Stomach smooth muscle (tissue), 2 donors: ENCODE results near the gene IFI27L1.
A peak's percentile ranks its signal among the peaks of the same experiment; 100 is the strongest.

Source experiments
- H3K27ac ChIP-seq: one replicate; pipeline ENCODE4 v1.7.0; 2013; ENCODE audit warnings: mild to moderate bottlenecking, low read length, inconsistent platforms
- H3K27me3 ChIP-seq, 2 donors: one replicate each; pipeline ENCODE4 v1.7.0; 2013; ENCODE audit warnings: low read length in 2 of 2; ENCODE audit not compliant: insufficient read depth in 2 of 2, control insufficient read depth in 1 of 2
- H3K36me3 ChIP-seq, 2 donors: one replicate each; pipeline ENCODE4 v1.7.0; 2013; ENCODE audit warnings: low read length in 2 of 2; ENCODE audit not compliant: control insufficient read depth in 2 of 2, insufficient read depth in 2 of 2
- H3K4me1 ChIP-seq: one replicate; pipeline ENCODE4 v1.7.0; 2013; ENCODE audit warnings: low read length; ENCODE audit not compliant: control insufficient read depth, insufficient read depth
- H3K4me3 ChIP-seq, 2 donors: one replicate each; pipeline ENCODE4 v1.7.0; 2013; ENCODE audit warnings: low read length in 2 of 2
- H3K9ac ChIP-seq, 2 donors: one replicate each; pipeline ENCODE4 v1.7.0; 2013; ENCODE audit warnings: low read length in 2 of 2, mild to moderate bottlenecking in 1 of 2
- H3K9me3 ChIP-seq, 2 donors: one replicate each; pipeline ENCODE4 v1.7.0; 2013; ENCODE audit warnings: low read length in 2 of 2; ENCODE audit not compliant: control insufficient read depth in 2 of 2
- donor health status: healthy.
- donor health status: Pancreatic carcinoma.

Gene IFI27L1

DNA sequence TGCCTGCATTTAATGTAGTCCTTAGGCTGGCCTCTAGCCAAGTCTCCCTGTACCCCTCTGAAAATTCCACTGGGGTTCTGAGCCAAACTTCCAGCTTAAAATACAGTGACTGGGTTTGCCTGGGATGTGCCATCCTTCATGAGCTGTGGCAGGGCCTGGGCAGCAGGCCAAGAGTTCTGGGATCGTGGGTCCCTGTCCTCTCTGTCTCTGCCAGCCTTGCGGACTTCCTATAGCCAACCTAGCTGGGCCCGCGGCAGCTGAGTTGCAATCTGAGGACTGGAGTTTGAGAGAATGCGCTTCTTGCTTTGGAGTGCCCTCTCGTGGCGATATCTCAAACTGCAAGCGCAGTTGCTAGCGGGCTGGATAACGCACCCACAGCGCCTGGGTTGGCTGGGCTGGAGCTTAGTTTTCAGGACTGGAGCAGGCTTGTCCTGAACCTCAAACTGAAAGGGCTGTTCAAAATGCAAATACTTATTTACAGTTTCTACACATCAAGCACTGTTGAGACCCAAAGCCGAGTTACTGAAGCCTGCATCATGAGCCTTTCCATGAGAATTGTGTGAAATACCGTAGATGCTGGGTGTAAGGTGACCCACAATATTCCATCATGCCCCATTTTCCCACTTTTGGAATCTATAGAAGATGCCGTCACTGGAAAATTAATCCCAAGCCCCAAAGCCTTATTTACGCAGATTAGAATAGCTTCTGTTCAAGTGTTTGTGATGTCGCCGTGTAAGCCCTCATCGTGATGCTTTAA is 55.6 kb downstream of the IFI27L1 start:
- H3K4me3 ChIP-seq: no peak overlapping the region
- H3K36me3 ChIP-seq: no peaks in the 10 kb centered on the region
- H3K9ac ChIP-seq: peak overlapping the region in 1 of 2 donors; percentile 21
- no peak overlapping the region for H3K27ac ChIP-seq
- peaks cover 5% of the 10 kb centered on the region in 2 donors for H3K27me3 ChIP-seq
- no peaks in the 10 kb centered on the region for H3K9me3 ChIP-seq
- peaks cover 3% of the 10 kb centered on the region for H3K4me1 ChIP-seq

DNA sequence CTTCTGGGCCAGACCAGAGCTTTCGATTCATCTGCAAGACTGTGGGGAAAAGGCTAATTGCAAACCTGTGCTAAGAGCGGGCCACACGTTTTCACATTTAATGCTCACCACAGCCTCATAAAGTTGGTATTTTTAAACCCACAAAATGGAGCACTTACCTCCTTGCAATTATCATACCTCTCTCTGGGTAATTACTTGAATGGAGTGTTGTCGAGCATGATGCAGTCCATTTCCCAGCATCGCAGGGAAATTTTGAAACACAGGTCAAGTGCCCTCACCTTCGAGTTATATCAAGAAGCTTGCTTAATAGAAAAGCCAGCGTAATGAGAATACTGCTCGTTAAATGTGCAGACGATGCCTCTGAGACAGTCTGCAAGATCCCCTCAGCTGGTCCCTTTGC is 57.1 kb downstream of the IFI27L1 start:
- H3K36me3 ChIP-seq: no peaks in the 10 kb centered on the region
- H3K27me3 ChIP-seq: peaks cover 5% of the 10 kb centered on the region in 2 donors
- no peaks in the 10 kb centered on the region for H3K9me3 ChIP-seq
- H3K27ac ChIP-seq: no peak overlapping the region
- H3K9ac ChIP-seq: no peak overlapping the region
- peaks cover 3% of the 10 kb centered on the region for H3K4me1 ChIP-seq
- H3K4me3 ChIP-seq: no peak overlapping the region

DNA sequence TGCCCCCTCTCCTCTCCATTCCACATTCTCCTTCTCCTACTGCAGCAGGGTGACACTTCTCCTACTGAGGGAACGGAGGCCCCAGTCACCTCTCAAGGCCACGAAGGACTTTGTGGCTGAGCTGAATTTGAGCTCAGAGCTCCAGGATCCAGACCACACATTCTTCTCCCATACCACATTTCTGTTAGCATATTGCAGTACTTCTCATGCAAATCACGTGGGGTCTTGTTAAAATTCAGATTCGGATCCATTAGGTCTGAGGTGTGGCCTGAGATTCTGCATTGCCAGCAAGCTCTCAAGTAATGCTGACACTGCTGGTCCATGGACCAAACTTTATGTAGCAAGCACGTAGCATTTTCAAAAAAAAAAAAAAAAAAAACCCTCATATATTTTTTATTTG is 57.9 kb downstream of the IFI27L1 start:
- Histone ChIP-seq H3K9me3 (no peaks in the 10 kb centered on the region), H3K4me3 (no peak overlapping the region), H3K27me3 (peaks cover 5% of the 10 kb centered on the region in 2 donors), H3K4me1 (peaks cover 3% of the 10 kb centered on the region), H3K36me3 (no peaks in the 10 kb centered on the region), H3K27ac (no peak overlapping the region), H3K9ac (no peak overlapping the region)

GRCh38 chr14:94139421-94139820 is 58.3 kb downstream of the IFI27L1 start:
- Histone ChIP-seq H3K36me3 (no peaks in the 10 kb centered on the region), H3K27ac (no peak overlapping the region), H3K9me3 (no peaks in the 10 kb centered on the region), H3K4me3 (no peak overlapping the region), H3K9ac (no peak overlapping the region), H3K4me1 (peaks cover 3% of the 10 kb centered on the region), H3K27me3 (peaks cover 5% of the 10 kb centered on the region in 2 donors)

DNA sequence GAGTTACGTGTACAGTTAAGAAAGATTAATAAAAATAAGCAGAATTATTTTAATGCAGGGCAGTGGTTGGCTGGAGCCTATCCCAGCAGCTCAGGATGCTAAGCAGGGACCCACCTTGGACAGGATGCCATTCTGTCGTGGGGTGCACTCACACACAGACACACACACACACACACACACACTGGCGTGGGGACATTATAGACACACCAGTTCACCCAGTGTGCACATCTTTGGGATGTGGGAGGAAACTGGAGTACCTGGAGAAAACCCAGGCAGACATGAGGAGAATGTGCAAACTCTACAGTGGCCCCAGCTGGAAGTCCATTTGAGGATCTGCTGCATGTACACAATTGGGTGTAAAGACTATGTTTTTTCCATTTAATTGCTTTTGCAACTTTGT is 61.1 kb downstream of the IFI27L1 start:
- Histone ChIP-seq H3K4me3 (no peak overlapping the region), H3K9ac (no peak overlapping the region), H3K4me1 (no peaks in the 10 kb centered on the region), H3K9me3 (no peaks in the 10 kb centered on the region), H3K27me3 (peaks cover 5% of the 10 kb centered on the region in 2 donors), H3K27ac (no peak overlapping the region), H3K36me3 (no peaks in the 10 kb centered on the region)

DNA sequence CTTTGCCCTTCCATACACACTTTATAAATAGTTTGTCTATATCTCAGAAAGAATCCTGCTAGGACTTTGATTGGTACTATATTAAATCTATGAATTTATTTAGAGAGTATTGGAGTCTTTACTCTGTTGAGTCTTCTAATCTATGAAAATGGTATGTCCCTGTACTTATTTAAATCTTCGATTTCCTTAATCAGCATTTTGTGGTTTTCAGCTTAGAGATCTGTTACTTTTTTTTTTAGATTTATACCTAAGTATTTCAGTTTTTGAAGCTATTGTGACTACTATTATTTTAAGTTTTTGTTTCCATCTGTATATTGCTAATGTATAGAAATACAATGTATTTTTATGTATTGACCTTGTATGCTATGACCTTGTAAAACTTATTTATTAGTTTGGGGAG is 61.7 kb downstream of the IFI27L1 start:
- Histone ChIP-seq H3K27me3 (peaks cover 5% of the 10 kb centered on the region in 2 donors), H3K4me3 (no peak overlapping the region), H3K36me3 (no peaks in the 10 kb centered on the region), H3K9ac (no peak overlapping the region), H3K27ac (no peak overlapping the region), H3K9me3 (no peaks in the 10 kb centered on the region), H3K4me1 (no peaks in the 10 kb centered on the region)

DNA sequence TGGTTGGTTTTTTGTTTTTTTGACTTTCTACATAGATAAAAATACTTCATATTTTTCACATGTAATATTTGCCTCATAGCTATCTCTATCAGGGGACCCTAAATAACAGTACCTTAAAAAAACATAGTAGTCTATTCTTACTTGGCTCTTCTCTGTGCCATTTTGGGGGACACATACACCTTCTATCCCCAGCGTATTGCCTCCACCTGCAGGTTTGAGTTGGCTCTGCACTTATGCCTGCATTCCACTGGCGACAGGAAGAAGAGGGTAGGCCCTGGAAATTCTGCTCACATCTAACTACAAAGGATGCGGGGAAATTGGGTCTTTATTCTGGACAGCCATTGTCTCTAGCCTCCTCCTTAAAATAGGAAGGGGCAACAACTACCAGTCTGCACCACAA is 62.1 kb downstream of the IFI27L1 start:
- Histone ChIP-seq H3K4me1 (no peaks in the 10 kb centered on the region), H3K9me3 (no peaks in the 10 kb centered on the region), H3K36me3 (no peaks in the 10 kb centered on the region), H3K27ac (no peak overlapping the region), H3K4me3 (no peak overlapping the region), H3K9ac (no peak overlapping the region), H3K27me3 (peaks cover 5% of the 10 kb centered on the region in 2 donors)

GRCh38 chr14:94143711-94144110 is 62.6 kb downstream of the IFI27L1 start:
- no peaks in the 10 kb centered on the region for H3K9me3 ChIP-seq
- H3K9ac ChIP-seq: no peak overlapping the region
- H3K4me1 ChIP-seq: no peaks in the 10 kb centered on the region
- no peak overlapping the region for H3K27ac ChIP-seq
- no peaks in the 10 kb centered on the region for H3K36me3 ChIP-seq
- H3K27me3 ChIP-seq: peaks cover 5% of the 10 kb centered on the region in 2 donors
- H3K4me3 ChIP-seq: no peak overlapping the region

DNA sequence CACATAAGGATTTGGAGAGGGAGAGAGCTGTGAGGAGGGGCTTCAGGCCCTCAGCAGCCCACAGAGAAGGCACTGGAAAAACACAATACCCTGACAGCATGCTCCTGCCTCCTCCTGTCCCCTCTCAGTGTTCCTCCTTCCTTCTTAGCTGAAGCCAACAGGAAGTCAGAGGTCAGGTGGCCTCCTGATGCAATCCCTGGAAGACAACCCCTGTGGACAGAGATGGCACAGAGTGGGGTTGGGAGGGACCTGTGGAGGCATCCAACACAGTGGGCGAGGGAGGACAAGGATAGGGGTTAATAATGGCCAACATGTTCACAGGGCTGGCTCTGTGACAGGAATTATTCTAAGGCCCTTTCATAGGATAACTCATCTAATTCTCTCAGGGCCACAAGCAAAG is 63.7 kb downstream of the IFI27L1 start:
- Histone ChIP-seq H3K4me1 (no peaks in the 10 kb centered on the region), H3K4me3 (no peak overlapping the region), H3K9me3 (no peaks in the 10 kb centered on the region), H3K27me3 (peaks cover 2 to 4% of the 10 kb centered on the region in 2 donors), H3K27ac (no peak overlapping the region), H3K36me3 (no peaks in the 10 kb centered on the region), H3K9ac (no peak overlapping the region)

DNA sequence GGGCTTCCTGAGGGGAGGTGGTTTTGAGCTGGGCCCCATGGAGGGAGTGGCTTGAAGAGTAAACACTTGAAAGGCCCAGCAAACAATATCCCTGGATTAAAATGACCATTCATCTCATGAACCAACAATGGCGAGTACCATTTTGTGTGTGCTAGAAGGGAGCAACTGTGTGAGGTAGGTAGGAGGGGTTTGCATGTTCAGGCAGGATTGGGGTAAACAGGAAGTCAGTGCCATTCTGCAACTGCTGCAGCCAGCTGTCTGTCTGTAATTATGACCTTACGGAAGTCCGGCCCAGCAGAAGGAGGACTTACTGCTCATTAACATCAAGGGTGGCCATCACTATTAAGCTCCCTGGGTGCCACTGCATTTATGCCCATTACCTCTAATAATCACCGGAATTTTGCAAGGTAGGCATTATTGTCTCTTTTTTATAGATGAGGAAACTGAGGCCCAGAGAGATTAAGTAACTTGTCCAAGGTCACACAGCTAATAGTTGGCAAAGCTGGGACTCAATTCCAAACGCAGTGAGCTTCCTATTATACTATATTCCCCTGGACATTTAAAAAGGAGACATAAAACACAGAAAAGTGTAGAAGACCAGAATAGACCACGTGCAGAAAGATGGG is 64.9 kb downstream of the IFI27L1 start:
- Histone ChIP-seq H3K9me3 (no peaks in the 10 kb centered on the region), H3K27ac (no peak overlapping the region), H3K4me1 (no peaks in the 10 kb centered on the region), H3K27me3 (no peaks in the 10 kb centered on the region), H3K9ac (no peak overlapping the region), H3K4me3 (no peak overlapping the region), H3K36me3 (no peaks in the 10 kb centered on the region)
